Ramos (cell line): ENCODE measurements around the gene OR2C1.

ENCODE experiments used
- in situ Hi-C: fragments of 300-500 bp; cut with MboI; formaldehyde crosslinking; loops from one replicate; pipeline ENCODE4 v1.14.3; 2022; ENCODE audit warnings: low sequenced_read_pairs; ENCODE audit not compliant: unreplicated experiment

The OR2C1 gene

GRCh38 chr16:3389663-3390338 is 34.1 kb downstream of the OR2C1 start:
- in situ Hi-C loops: no loop called here

GRCh38 chr16:3400446-3400778 is 44.7 kb downstream of the OR2C1 start:
- in situ Hi-C loops: no loop called here

- in situ Hi-C loops: no loop called here
These were observed 45.3 kb downstream of the OR2C1 start, which contains the start of the genes ZNF174 and ZSCAN32 for GRCh38 chr16:3400779-3401688. TSS of gene ZNF174 (plus strand) at chr16:3401215. CDS start at chr16:3402005, 790 bp downstream. TSS of gene ZSCAN32 (minus strand) at chr16:3401004. CDS start at chr16:3397557, 3,447 bp downstream.

- in situ Hi-C loops: no loop called here
These were observed 46.2 kb downstream of the OR2C1 start for GRCh38 chr16:3401719-3402397.
